Measurements from ENCODE around the gene ARL8A. TPM values are rescaled to one million over a fixed set of nuclear protein-coding genes. Genes with fewer than 3 reads are reported as not detected.
"Not testable (repeated sequence)": the region's sequence is repeated elsewhere in the genome, so short reads cannot be mapped to it uniquely, and the experiment has no call there.

The ARL8A gene
- polyA plus RNA-seq, 3 donors, result 12.4 to 123 (median 14.8) TPM

- no peak for TF ChIP-seq CTCF (IDR thresholded peaks at IDR 0.05)
- no peaks in the 10 kb centered on the region for H3K36me3 ChIP-seq (replicated peaks in 1 of 2; ENCODE audit: control insufficient read depth in 1 of 2, insufficient read depth in 2 of 2, low read length in 2 of 2)
- H3K4me2 ChIP-seq (replicated peaks; ENCODE audit: extremely low read depth, low read length, poor library complexity, severe bottlenecking), result no peak within 1 kb of the TSS
- Mint-ChIP-seq H3K27ac (no peak within 1 kb of the TSS), H3K27me3 (ENCODE audit: low read depth in 3 of 3) (peaks cover 45 to 58% (median 49%) of the 10 kb centered on the region in 3 donors), H3K4me1 (peaks cover 2% of the 10 kb centered on the region), H3K9me3 (peaks cover 0 to 7% (median 0%) of the 10 kb centered on the region in 7 donors), H3K36me3 (peaks cover 0 to 1% of the 10 kb centered on the region in 2 donors), H3K4me3 (peak within 1 kb of the TSS in 1 of 2 donors; percentile 65)
- no peak within 1 kb of the TSS for H2AFZ ChIP-seq (ENCODE audit: insufficient read depth, low read depth, low read length, poor library complexity, severe bottlenecking)
- H3K9me3 ChIP-seq (replicated peaks in 1 of 2; ENCODE audit: control insufficient read depth in 1 of 2, insufficient read depth in 1 of 2, low read length in 2 of 2), result no peaks in the 10 kb centered on the region
- no peak for DNase-seq
- no peaks in the 10 kb centered on the region for H4K20me1 ChIP-seq (ENCODE audit: insufficient read depth, low read length)
- no peaks in the 10 kb centered on the region for H3K79me2 ChIP-seq (ENCODE audit: insufficient read depth, low read length)
- H3K4me1 ChIP-seq (ENCODE audit: control insufficient read depth in 1 of 2, insufficient read depth in 2 of 2, low read length in 2 of 2), result no peaks in the 10 kb centered on the region
- intact Hi-C loops (cut with micrococcal nuclease), result loop anchor here in 1 of 2 donors (2.0 to 5.0 kb wide), 2 partner anchors 124 to 525 kb away; no protein-coding TSS in a partner anchor
- no peak within 1 kb of the TSS for H3K27ac ChIP-seq (ENCODE audit: low read depth in 1 of 2, low read length in 2 of 2)
- H3K9ac ChIP-seq (ENCODE audit: insufficient read depth, low read length, poor library complexity, severe bottlenecking), result no peak within 1 kb of the TSS
- peaks cover 18 to 35% of the 10 kb centered on the region in 2 donors for H3K27me3 ChIP-seq (ENCODE audit: control insufficient read depth in 2 of 2, insufficient read depth in 2 of 2, low read length in 2 of 2)
- 5% methylated on average over 56 of the region's 61 CpGs for WGBS (ENCODE audit: insufficient coverage)
- no peak within 1 kb of the TSS for H3K4me3 ChIP-seq (replicated peaks in 1 of 3; ENCODE audit: low read depth in 2 of 3, low read length in 3 of 3)
These were observed 49.2 kb upstream of the ARL8A start, which contains the start of gene LGR6 for GRCh38 chr1:202193614-202194327. TSS of gene LGR6 (plus strand) at chr1:202193799. CDS start at chr1:202193990, 191 bp downstream.

DNA sequence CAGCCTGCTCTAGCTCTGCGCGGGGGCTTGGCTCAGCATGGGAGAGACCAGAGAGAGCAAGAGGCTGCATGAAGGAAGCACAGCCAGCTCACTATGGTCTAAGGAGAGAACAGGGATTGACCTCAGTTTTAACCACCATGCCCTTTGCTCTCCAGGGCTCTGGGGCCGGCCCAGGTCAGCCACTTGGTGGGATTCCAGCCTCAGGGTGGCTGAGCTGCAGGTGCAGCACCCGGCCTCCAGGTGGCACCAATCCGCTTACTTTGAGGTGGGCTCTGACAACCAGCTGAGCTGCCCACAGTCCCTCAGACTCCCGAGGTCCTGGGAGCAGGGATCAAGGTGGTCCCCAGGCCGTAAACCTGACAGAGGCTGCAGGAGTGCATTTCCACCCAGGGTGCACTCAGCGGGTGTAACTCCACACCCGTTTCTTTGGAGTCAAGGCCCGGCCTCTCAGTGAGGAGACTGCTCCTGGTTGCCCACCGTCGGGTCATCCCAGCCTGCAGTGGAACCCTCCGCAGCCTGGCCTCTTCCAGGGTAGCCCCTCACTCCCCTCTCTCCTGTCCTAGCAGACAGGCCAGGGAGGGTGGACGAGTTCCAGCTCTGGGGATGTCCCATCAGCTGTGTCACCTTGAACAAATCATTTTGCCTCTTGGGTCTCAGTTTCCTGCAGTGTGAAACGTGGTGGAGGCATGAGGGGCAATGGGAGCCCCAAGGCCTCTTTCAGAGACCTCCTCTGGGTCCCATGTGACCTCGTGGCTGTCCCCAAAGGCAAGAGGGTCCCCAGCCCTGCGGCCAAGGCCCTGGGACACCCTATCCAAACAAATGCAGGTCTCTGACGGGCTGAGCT is 48.5 kb upstream of the ARL8A start:
- Mint-ChIP-seq H3K36me3 (peaks cover 0 to 1% of the 10 kb centered on the region in 2 donors), H3K4me1 (peaks cover 2% of the 10 kb centered on the region), H3K27me3 (ENCODE audit: low read depth in 3 of 3) (peaks cover 41 to 53% (median 43%) of the 10 kb centered on the region in 3 donors), H3K4me3 (peak overlapping the region in 1 of 2 donors; percentile 65), H3K9me3 (peaks cover 0 to 7% (median 0%) of the 10 kb centered on the region in 7 donors), H3K27ac (no peak overlapping the region)
- Histone ChIP-seq H3K9me3 (replicated peaks in 1 of 2; ENCODE audit: control insufficient read depth in 1 of 2, insufficient read depth in 1 of 2, low read length in 2 of 2) (no peaks in the 10 kb centered on the region), H3K27me3 (ENCODE audit: control insufficient read depth in 2 of 2, insufficient read depth in 2 of 2, low read length in 2 of 2) (peaks cover 18 to 31% of the 10 kb centered on the region in 2 donors), H3K79me2 (ENCODE audit: insufficient read depth, low read length) (no peaks in the 10 kb centered on the region), H3K4me1 (ENCODE audit: control insufficient read depth in 1 of 2, insufficient read depth in 2 of 2, low read length in 2 of 2) (no peaks in the 10 kb centered on the region), H3K4me2 (replicated peaks; ENCODE audit: extremely low read depth, low read length, poor library complexity, severe bottlenecking) (no peak overlapping the region), H3K4me3 (replicated peaks in 1 of 3; ENCODE audit: low read depth in 2 of 3, low read length in 3 of 3) (no peak overlapping the region), H3K9ac (ENCODE audit: insufficient read depth, low read length, poor library complexity, severe bottlenecking) (no peak overlapping the region), H2AFZ (ENCODE audit: insufficient read depth, low read depth, low read length, poor library complexity, severe bottlenecking) (no peak overlapping the region), H3K36me3 (replicated peaks in 1 of 2; ENCODE audit: control insufficient read depth in 1 of 2, insufficient read depth in 2 of 2, low read length in 2 of 2) (no peaks in the 10 kb centered on the region), H4K20me1 (ENCODE audit: insufficient read depth, low read length) (no peaks in the 10 kb centered on the region), H3K27ac (ENCODE audit: low read depth in 1 of 2, low read length in 2 of 2) (no peak overlapping the region)
- peak; percentile 13 to 41 (median 39) for DNase-seq
- intact Hi-C loops (cut with micrococcal nuclease), result loop anchor here in 1 of 2 donors (2.0 to 5.0 kb wide), 2 partner anchors 124 to 526 kb away; no protein-coding TSS in a partner anchor
- WGBS (ENCODE audit: insufficient coverage), result 30% methylated on average over 15 of the region's 18 CpGs
- peak; percentile 88 for TF ChIP-seq CTCF (IDR thresholded peaks at IDR 0.05)

DNA sequence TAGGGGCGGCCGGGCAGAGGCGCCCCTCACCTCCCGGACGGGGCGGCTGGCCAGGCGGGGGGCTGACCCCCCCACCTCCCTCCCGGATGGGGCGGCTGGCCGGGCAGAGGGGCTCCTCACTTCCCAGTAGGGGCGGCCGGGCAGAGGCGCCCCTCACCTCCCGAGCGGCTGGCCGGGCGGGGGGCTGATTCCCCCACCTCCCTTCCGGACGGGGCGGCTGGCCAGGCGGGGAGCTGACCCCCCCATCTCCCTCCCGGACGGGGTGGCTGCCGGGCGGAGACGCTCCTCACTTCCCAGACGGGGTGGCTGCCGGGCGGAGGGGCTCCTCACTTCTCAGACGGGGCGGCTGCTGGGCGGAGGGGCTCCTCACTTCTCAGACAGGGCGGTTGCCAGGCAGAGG is 46.9 kb upstream of the ARL8A start:
- not testable (repeated sequence) for H3K4me1 ChIP-seq (ENCODE audit: control insufficient read depth in 1 of 2, insufficient read depth in 2 of 2, low read length in 2 of 2); H2AFZ ChIP-seq (ENCODE audit: insufficient read depth, low read depth, low read length, poor library complexity, severe bottlenecking); H3K9ac ChIP-seq (ENCODE audit: insufficient read depth, low read length, poor library complexity, severe bottlenecking); H3K4me2 ChIP-seq (replicated peaks; ENCODE audit: extremely low read depth, low read length, poor library complexity, severe bottlenecking); H3K79me2 ChIP-seq (ENCODE audit: insufficient read depth, low read length); H3K9me3 ChIP-seq (replicated peaks in 1 of 2; ENCODE audit: control insufficient read depth in 1 of 2, insufficient read depth in 1 of 2, low read length in 2 of 2); H4K20me1 ChIP-seq (ENCODE audit: insufficient read depth, low read length); H3K9me3 Mint-ChIP-seq; H3K4me3 Mint-ChIP-seq; H3K4me1 Mint-ChIP-seq; H3K27ac ChIP-seq (ENCODE audit: low read depth in 1 of 2, low read length in 2 of 2); H3K36me3 ChIP-seq (replicated peaks in 1 of 2; ENCODE audit: control insufficient read depth in 1 of 2, insufficient read depth in 2 of 2, low read length in 2 of 2); H3K27ac Mint-ChIP-seq; DNase-seq; H3K4me3 ChIP-seq (replicated peaks in 1 of 3; ENCODE audit: low read depth in 2 of 3, low read length in 3 of 3); H3K36me3 Mint-ChIP-seq
- intact Hi-C loops (cut with micrococcal nuclease), result loop anchor here in 1 of 2 donors (5.0 kb wide), 1 partner anchor 126 kb away; no protein-coding TSS in a partner anchor
- peaks cover 35 to 53% (median 40%) of the 10 kb centered on the region in 3 donors for H3K27me3 Mint-ChIP-seq (ENCODE audit: low read depth in 3 of 3)
- WGBS (ENCODE audit: insufficient coverage), result no CpG with 5 or more reads among the region's 33 CpGs
- peaks cover 18 to 31% of the 10 kb centered on the region in 2 donors for H3K27me3 ChIP-seq (ENCODE audit: control insufficient read depth in 2 of 2, insufficient read depth in 2 of 2, low read length in 2 of 2)

Measured in CD14-positive monocyte (primary cell).